Endothelial cell of umbilical vein (primary cell): Measurements from ENCODE around the gene SH3GL3. TPM values are rescaled to one million over a fixed set of nuclear protein-coding genes. Genes with fewer than 3 reads are reported as not detected.

Experiments used
- BruUV-seq: library from RNA; stranded (reverse); fragments of 400-500 nt; replicated peaks from 2 replicates; lab custom pipeline; 2021; lab: Mats Ljungman, UMichigan
- CTCF ChIA-PET: fragments of 300-600, 350-600 bp; sonication (Branson Sonifier 250); formaldehyde crosslinking; loops from one replicate; lab custom pipeline; 2021; ENCODE audit warnings: antibody characterized with exemption, inconsistent platforms; lab: Charles Lee
- POLR2A ChIA-PET: fragments of 300-600, 350-600 bp; sonication (Branson Sonifier 250); formaldehyde crosslinking; loops from one replicate; lab custom pipeline; 2021; ENCODE audit warnings: antibody characterized with exemption, inconsistent platforms; lab: Charles Lee
- DNase-seq: peaks from one replicate; pipeline ENCODE4 v3.0.0-alpha.2; 2011; ENCODE audit warnings: low read depth, low spot score
- FAIRE-seq: peaks from 2 replicates; lab custom pipeline; 2011; peaks lifted over from hg19 to GRCh38; lab: Jason Lieb, UNC
- H2AFZ ChIP-seq: 2 replicates; pipeline ENCODE4 v1.6.0; 2012; ENCODE audit warnings: low read depth, low read length, control low read depth, inconsistent platforms
- H3K27ac ChIP-seq: 2 replicates; pipeline ENCODE4 v1.5.1; 2011; ENCODE audit warnings: low read depth, mild to moderate bottlenecking, control low read depth, low read length, moderate library complexity; ENCODE audit not compliant: insufficient read depth
- H3K27me3 ChIP-seq, 2 experiments: 2 replicates each; pipeline versions ENCODE4 v1.6.0 to v1.6.1; 2011; ENCODE audit warnings: low read length in 2 of 2, mixed read lengths in 1 of 2; ENCODE audit not compliant: control insufficient read depth in 2 of 2, insufficient read depth in 2 of 2
- H3K36me3 ChIP-seq, 2 experiments: 2 replicates in 1 of 2; 3 replicates in 1 of 2; pipeline ENCODE4 v1.5.1; 2011; ENCODE audit warnings: low read length in 2 of 2, mild to moderate bottlenecking in 1 of 2, moderate library complexity in 1 of 2; ENCODE audit not compliant: control insufficient read depth in 2 of 2, insufficient read depth in 2 of 2; ENCODE audit errors: extremely low read depth in 1 of 2
- H3K4me1 ChIP-seq: 3 replicates; pipeline ENCODE4 v1.5.1; 2011; ENCODE audit warnings: mild to moderate bottlenecking, low read length; ENCODE audit not compliant: control insufficient read depth, insufficient read depth; ENCODE audit errors: extremely low read depth
- H3K4me2 ChIP-seq: 2 replicates; pipeline ENCODE4 v1.6.1; 2011; ENCODE audit warnings: low read length, control low read depth, mixed read lengths; ENCODE audit not compliant: insufficient read depth
- H3K4me3 ChIP-seq, 3 experiments: fragments of 200-600 bp in 1 of 3; sonication (generic), shearing (Covaris generic) in 1 of 3; replicated peaks in 1 of 3; 2 replicates each; pipeline ENCODE4 v1.5.1; 2011 to 2016; ENCODE audit warnings: control low read depth in 3 of 3, low read length in 3 of 3, mild to moderate bottlenecking in 2 of 3, inconsistent platforms in 1 of 3, low read depth in 1 of 3, moderate library complexity in 1 of 3; ENCODE audit not compliant: insufficient read depth in 1 of 3
- H3K79me2 ChIP-seq: 2 replicates; pipeline ENCODE4 v1.6.0; 2012; ENCODE audit warnings: low read length, inconsistent platforms; ENCODE audit not compliant: control insufficient read depth, insufficient read depth
- H3K9ac ChIP-seq: replicated peaks from 2 replicates; pipeline ENCODE3; 2011; ENCODE audit warnings: low read length, control low read depth; ENCODE audit not compliant: insufficient read depth; ENCODE audit errors: extremely low read depth
- H3K9me1 ChIP-seq: replicated peaks from 3 replicates; pipeline ENCODE4 v1.6.0; 2011; ENCODE audit warnings: mild to moderate bottlenecking, low read length; ENCODE audit not compliant: control insufficient read depth, insufficient read depth; ENCODE audit errors: extremely low read depth
- H3K9me3 ChIP-seq: replicated peaks from 2 replicates; pipeline ENCODE4 v1.5.1; 2012; ENCODE audit warnings: low read length, inconsistent platforms; ENCODE audit not compliant: control insufficient read depth, insufficient read depth
- H4K20me1 ChIP-seq: replicated peaks from 2 replicates; pipeline ENCODE3; 2011; ENCODE audit warnings: mild to moderate bottlenecking, low read length; ENCODE audit not compliant: control insufficient read depth, insufficient read depth; ENCODE audit errors: extremely low read depth
- CTCF ChIP-seq, 2 donors: IDR thresholded peaks; 1 replicate in 1 of 2; 2 replicates in 1 of 2; pipeline ENCODE4 v1.5.1; 2011; ENCODE audit warnings: low read length in 2 of 2, mild to moderate bottlenecking in 2 of 2, moderate library complexity in 2 of 2, control low read depth in 1 of 2, inconsistent platforms in 1 of 2, low read depth in 1 of 2; ENCODE audit not compliant: insufficient read depth in 1 of 2; ENCODE audit errors: extremely low read depth in 1 of 2
- EZH2 ChIP-seq: IDR thresholded peaks from 2 replicates; pipeline ENCODE4 v1.6.1; 2012; ENCODE audit warnings: borderline replicate concordance, low read depth, mild to moderate bottlenecking, moderate library complexity, low read length, inconsistent platforms; ENCODE audit not compliant: severe bottlenecking
- FOS ChIP-seq: IDR thresholded peaks from 2 replicates; pipeline ENCODE4 v1.6.1; 2011; ENCODE audit warnings: mild to moderate bottlenecking, low read length, moderate library complexity, borderline replicate concordance; ENCODE audit not compliant: insufficient read depth
- JUN ChIP-seq: IDR thresholded peaks from 2 replicates; pipeline ENCODE4 v1.6.1; 2011; ENCODE audit warnings: borderline replicate concordance, low read depth; ENCODE audit not compliant: insufficient read length, insufficient read depth
- MAX ChIP-seq: IDR thresholded peaks from 2 replicates; pipeline ENCODE4 v1.6.1; 2011; ENCODE audit not compliant: insufficient read depth, insufficient read length
- POLR2A ChIP-seq: IDR thresholded peaks from 2 replicates; pipeline ENCODE4 v1.6.1; 2012; ENCODE audit warnings: low read depth, mild to moderate bottlenecking, control low read depth, low read length
- POLR2AphosphoS5 ChIP-seq: IDR thresholded peaks from 2 replicates; pipeline ENCODE4 v1.6.1; 2012; ENCODE audit warnings: low read depth, mild to moderate bottlenecking, control low read depth, low read length, moderate library complexity; ENCODE audit not compliant: insufficient read depth
- dilution Hi-C: fragments of 300-500 bp; cut with MboI; formaldehyde crosslinking; loops from one replicate; pipeline ENCODE4 v1.15.0; 2019; ENCODE audit warnings: low sequenced_read_pairs; ENCODE audit not compliant: extremely low pct_ligation_motif_present
- intact Hi-C: fragments of 100-400 bp; cut with micrococcal nuclease; formaldehyde crosslinking; loops from one replicate; pipeline ENCODE4 v1.10.0; 2022
- polyA plus RNA-seq, 4 experiments: library from polyadenylated mRNA; depleted of rRNA in 3 of 4; stranded (reverse) in 3 of 4; unstranded in 1 of 4; fragments of >200 nt; gene quantifications; 2 replicates each; pipeline versions ENCODE4 v1.2.1 to v1.2.3, GENCODE V29; 2011 to 2012; ENCODE audit warnings: missing spikeins in 1 of 4
- total RNA-seq: library from RNA; stranded (reverse); gene quantifications from 2 replicates; pipeline ENCODE4 v1.2.3, GENCODE V29; 2021

SH3GL3 gene
- total and polyA plus RNA-seq, 2 donors (not counting 3 experiments of a cell fraction or from before 2014, with no cell fraction given), result not detected

- intact Hi-C loops, result no loop called here
- no peaks in the 10 kb centered on the region for H3K9me3 ChIP-seq
Observed at GRCh38 chr15:83515164-83515563, 68.0 kb downstream of the SH3GL3 start.

More at GRCh38 chr15:83515164-83515563, 68.0 kb downstream of the SH3GL3 start:
- no peaks in the 10 kb centered on the region for H3K4me1 ChIP-seq
- no peak overlapping the region for H3K9ac ChIP-seq
- no peak overlapping the region for H3K4me2 ChIP-seq
- H4K20me1 ChIP-seq, result no peaks in the 10 kb centered on the region
- H3K4me3 ChIP-seq, result no peak overlapping the region
- ChIA-PET CTCF (no interaction called here), POLR2A (no interaction called here)
- no peak for TF ChIP-seq CTCF (IDR thresholded peaks at IDR 0.05; ENCODE audit: extremely low read depth in 1 of 2, insufficient read depth in 1 of 2, low read depth in 1 of 2, low read length in 2 of 2)
- no peak for TF ChIP-seq MAX
- TF ChIP-seq JUN, result no peak
- no peak for TF ChIP-seq POLR2AphosphoS5
- TF ChIP-seq FOS, result no peak
- TF ChIP-seq POLR2A, result no peak
- TF ChIP-seq EZH2, result no peak
- no peaks in the 10 kb centered on the region for H3K9me1 ChIP-seq
- no peaks in the 10 kb centered on the region for H3K79me2 ChIP-seq
- BruUV-seq, result no TSS peak
- H3K36me3 ChIP-seq, result no peaks in the 10 kb centered on the region
- no peak overlapping the region for H3K27ac ChIP-seq
- H2AFZ ChIP-seq, result no peak overlapping the region
- dilution Hi-C loops, result no loop called here
- no peaks in the 10 kb centered on the region for H3K27me3 ChIP-seq
- no peak for FAIRE-seq
- no peak for DNase-seq
